HG03066 (cell line): ENCODE data around the gene BCL2.

ENCODE experiments used
- ATAC-seq: cut with Tn5 transposase; IDR thresholded peaks from one replicate; pipeline ENCODE4 v1.9.1; 2021; ENCODE audit warnings: low read depth; ENCODE audit not compliant: unreplicated experiment

The BCL2 gene

DNA sequence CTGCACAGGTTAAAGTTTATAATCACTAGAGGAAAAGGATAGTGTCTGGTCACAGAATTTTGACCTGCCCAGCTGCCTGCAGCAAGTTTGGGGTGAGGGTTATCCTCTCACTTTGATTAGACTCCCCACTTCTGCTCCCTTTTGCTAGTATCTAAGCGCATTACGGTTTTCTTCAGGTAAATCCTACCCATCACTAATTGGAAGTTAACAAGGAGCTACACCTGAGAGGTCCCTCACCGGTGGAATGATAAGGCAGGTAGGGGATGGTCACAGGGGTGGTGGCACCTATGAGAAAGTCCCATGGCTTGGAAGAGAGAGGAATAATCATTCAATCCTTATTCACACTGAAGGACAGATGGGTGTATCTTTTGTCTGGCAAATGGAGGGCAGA, 7.6 kb downstream of the BCL2 start:
- ATAC-seq: no peak

- peak; percentile 70 for ATAC-seq
Measured at GRCh38 chr18:63311118-63312018, 8.2 kb downstream of the BCL2 start.

DNA sequence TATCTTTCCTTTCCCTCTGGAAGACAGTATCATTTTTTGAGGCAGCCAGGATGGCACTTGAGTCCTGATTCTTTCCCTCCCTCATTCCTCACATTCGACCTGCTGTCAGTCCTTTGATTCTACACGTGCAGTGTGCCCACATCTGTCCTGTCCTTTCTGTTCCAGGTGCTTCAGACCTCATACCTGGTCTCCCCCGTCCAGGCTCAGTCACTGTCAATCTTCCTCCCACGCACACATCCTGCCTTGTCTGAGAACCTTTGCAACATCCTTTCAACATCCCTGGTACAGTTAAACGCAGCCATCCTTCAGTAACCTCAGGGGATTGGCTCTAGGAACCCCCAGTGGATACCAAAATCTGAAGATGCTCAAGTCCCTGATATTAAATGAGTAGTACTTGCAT, 10.1 kb downstream of the BCL2 start:
- ATAC-seq: no peak

- ATAC-seq: no peak
Measured at GRCh38 chr18:63307551-63308200, 11.9 kb downstream of the BCL2 start.

GRCh38 chr18:63306819-63307550, 12.6 kb downstream of the BCL2 start:
- no peak for ATAC-seq

- ATAC-seq: no peak
Measured at GRCh38 chr18:63306249-63306648, 13.3 kb downstream of the BCL2 start.

GRCh38 chr18:63303547-63303946, 16.0 kb downstream of the BCL2 start:
- no peak for ATAC-seq

GRCh38 chr18:63302636-63303405, 16.7 kb downstream of the BCL2 start:
- no peak for ATAC-seq

- ATAC-seq: no peak
Measured at GRCh38 chr18:63302220-63302619, 17.3 kb downstream of the BCL2 start.

- ATAC-seq: no peak
Measured at GRCh38 chr18:63301434-63301833, 18.1 kb downstream of the BCL2 start.

GRCh38 chr18:63299837-63300745, 19.5 kb downstream of the BCL2 start:
- peak; percentile 62 for ATAC-seq

DNA sequence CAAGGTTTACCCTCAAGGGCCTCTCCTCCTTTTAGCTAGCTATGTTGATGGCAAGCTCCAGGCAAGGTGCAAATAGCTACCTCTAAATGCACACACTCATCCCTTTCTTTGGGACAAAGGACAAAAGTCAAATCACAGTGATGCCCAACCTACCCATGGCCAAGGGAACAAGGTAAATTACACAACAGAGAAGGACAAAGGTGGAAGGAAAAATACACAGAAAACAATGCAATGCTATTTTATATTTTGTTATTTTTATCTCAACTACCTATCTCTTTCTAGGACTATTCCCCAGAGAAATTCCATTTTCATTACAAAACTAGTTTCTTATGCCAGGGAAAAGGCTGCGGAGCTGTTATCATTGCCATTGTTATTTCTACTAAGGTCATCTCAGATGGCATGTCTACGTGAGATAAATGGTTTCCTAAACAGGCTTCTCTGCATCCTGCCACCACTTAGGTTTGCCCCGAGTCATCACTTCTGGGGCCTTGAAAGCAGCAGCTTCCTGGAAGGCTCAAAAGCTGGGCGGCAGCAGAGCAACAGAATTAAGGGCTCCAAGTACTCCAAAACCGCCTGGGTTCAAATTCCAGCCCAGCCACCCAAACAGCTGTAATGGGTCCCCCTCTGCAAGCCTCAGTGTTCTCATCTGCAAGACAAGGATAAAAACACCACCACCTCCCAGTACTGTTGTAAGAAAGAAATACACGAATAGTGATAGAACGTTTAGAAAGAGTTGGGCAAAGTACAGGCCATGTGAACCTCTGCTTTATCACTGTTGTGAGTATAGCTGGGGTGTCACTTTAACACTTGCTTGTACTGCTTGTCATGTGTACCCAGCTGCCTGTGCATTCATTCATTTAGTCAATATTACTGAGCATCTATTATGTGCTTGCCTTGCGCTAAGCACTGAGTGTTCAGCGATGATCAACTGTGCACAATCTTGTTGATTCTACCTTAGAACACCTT, 20.9 kb downstream of the BCL2 start:
- ATAC-seq: no peak

DNA sequence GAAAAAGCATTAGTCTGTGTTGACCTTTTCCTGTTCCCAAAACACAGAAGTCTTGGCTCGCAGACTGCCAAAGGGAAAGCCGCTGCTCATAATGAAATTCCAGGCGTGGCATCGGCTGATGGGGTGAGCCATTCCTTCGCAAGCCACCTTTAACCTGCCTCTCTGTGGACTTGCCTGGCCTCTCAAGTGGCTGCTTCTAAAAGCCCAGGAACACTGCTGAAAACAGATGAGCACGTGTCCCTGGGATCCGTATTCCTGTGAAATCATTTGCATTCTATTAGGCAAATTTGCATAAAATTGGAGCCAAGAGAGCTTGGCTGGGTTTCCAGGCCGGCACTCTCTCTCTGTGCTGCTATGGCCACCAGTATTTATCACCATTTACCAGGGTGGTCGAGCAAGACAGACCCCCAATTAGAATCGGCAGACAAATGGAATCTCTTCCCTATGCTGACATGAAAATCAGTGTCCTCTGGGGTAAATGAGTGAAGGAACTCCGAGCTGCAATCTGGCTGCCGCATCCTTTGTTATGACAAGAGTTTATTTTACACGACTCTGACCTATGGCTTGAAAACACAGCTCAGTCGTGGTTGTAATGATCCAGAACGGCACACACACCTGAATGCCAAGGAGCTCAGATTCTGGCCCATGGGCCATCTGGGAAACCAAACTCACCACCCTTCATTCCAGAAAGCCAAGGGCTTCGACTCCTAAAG, 21.7 kb downstream of the BCL2 start:
- no peak for ATAC-seq

DNA sequence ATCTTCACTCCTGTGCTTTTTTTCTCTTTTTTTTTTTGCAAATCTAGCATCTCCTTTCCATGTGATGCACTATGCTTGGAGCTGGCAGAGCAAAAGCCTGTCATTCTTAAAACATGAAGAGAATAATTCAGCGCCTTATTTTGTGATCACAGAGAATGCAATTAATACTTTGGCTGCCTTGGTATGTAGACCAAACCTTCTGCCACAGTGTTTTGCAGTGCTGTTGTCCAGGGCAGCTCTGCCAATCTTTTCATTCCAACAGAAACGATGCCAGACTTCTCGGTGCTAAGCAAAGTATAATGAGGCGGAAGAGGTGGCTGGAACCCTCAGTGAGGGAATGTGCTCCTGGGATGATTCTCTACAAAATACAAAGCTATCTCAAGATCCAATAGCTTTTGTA, 25.6 kb downstream of the BCL2 start:
- no peak for ATAC-seq

DNA sequence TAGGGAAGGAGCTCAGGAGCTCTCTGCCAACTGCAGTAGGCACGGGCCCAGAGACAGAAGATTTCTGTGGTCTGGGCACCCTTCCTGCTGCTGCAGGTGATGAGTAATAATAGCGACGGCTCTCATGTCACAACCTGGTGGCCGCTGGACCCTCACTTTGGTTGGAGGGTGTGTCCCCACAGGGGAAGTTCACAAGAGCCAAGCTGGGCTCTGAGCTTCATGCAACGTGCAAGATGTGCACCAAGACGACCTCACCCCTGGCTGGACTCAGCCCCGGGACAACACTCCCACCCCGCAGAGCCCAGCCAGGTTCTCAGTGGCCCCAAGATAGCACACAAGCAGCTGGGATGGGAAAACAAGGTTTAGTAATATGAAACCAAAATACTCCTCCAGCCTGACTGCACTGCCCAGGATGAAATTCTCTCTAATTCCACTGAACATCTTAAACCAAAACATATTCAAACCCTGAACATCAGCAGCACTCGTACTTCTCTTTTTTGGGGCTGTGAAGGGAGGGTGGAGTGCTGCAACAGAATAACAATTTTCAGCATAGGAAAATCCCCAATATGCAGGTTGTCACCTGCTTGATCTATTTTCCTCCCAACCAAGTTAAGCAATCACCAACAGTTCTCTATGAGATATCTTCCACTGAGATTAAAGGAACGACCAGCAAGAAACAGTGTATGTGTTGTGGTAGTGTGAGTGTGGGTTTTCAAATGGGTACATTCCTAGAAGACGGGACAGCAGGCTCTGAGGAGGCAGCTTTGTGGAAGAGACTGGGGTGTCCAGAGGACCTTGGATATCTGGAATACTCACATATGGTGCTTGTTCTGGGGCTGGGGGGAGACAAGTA, 26.5 kb downstream of the BCL2 start:
- no peak for ATAC-seq

GRCh38 chr18:63291278-63291677, 28.3 kb downstream of the BCL2 start:
- ATAC-seq: no peak

DNA sequence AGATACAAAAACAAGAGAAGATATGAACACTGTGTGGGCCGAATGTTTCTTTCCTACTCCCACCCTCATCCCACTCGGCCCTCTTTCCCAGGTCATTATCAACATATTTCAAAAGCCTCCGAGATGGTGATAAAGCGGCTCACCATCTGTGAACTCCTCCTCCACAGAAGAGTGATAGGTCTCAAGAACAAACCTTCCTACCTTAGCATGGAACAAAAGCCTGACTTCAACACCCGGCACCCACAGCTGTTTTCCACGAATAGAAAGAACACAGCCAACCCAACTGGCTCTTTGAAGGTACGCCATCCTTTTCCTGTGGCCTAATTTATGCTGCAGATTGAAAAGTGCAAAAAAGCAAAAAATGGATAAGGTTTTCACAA, 28.8 kb downstream of the BCL2 start:
- no peak for ATAC-seq
